Large intestine (tissue), 3 donors: ENCODE results near the gene LZTR1. TPM values are rescaled to one million over a fixed set of nuclear protein-coding genes. Genes with fewer than 3 reads are reported as not detected.
A peak's percentile ranks its signal among the peaks of the same experiment; 100 is the strongest.

ENCODE experiments used
- DNase-seq, 2 donors: peaks; one replicate each; pipeline versions ENCODE4 v3.0.0 to v3.0.0-alpha.2; 2013
- H3K27ac ChIP-seq: one replicate; pipeline ENCODE4 v1.5.1; 2013; ENCODE audit warnings: low read length
- H3K27me3 ChIP-seq: 2 replicates; pipeline ENCODE4 v1.6.1; 2013; ENCODE audit warnings: low read length; ENCODE audit not compliant: control insufficient read depth, insufficient read depth
- H3K36me3 ChIP-seq: 2 replicates; pipeline ENCODE4 v1.6.1; 2013; ENCODE audit warnings: low read length; ENCODE audit not compliant: control insufficient read depth, insufficient read depth
- H3K4me1 ChIP-seq: one replicate; pipeline ENCODE4 v1.6.1; 2013; ENCODE audit warnings: low read length; ENCODE audit not compliant: control insufficient read depth, insufficient read depth
- H3K4me3 ChIP-seq: one replicate; pipeline ENCODE4 v1.5.1; 2013; ENCODE audit warnings: low read length
- H3K9me3 ChIP-seq: one replicate; pipeline ENCODE4 v1.6.1; 2013; ENCODE audit warnings: mild to moderate bottlenecking, low read depth, low read length, moderate library complexity; ENCODE audit not compliant: control insufficient read depth
- WGBS: methylation state at CpG from one replicate; pipeline ENCODE4 v1.1.5; 2013; ENCODE audit warnings: low lambda C conversion rate; ENCODE audit not compliant: insufficient coverage; 5-methylcytosine and 5-hydroxymethylcytosine counted together
- polyA plus RNA-seq: library from polyadenylated mRNA; unstranded; fragments of 120-200 nt; gene quantifications from one replicate; pipeline ENCODE4 v1.2.1, GENCODE V29; 2013

The LZTR1 gene
- polyA plus RNA-seq, 1 donor = 39.0 TPM

DNA sequence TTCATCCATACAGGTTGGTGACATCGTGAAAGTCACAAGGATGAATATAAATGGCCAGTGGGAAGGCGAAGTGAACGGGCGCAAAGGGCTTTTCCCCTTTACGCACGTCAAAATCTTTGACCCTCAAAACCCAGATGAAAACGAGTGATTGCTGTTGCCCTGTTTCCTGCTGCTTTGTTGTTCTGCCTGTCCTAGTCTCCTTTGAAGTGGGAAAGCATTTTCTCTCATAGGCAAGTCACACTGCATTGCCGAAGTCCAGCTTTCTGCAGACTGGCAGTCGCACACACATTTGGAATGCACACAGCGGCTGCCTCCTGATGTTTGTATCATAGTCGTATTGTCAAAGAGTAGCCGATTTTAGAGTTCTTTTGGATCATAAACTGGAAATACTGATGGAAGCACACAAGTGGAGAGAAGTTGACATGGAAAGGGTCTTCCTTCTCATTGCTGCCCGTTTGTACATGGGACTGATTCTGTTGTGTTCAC lies 32.4 kb upstream of the LZTR1 start:
- WGBS = 80% methylated on average over 1 of the region's 13 CpGs

GRCh38 chr22:20951151-20951931 lies 30.8 kb upstream of the LZTR1 start:
- Histone ChIP-seq H3K4me3 (no peak overlapping the region), H3K27me3 (no peaks in the 10 kb centered on the region), H3K36me3 (peaks cover 18% of the 10 kb centered on the region), H3K9me3 (no peaks in the 10 kb centered on the region), H3K27ac (peak overlapping the region; percentile 92), H3K4me1 (peaks cover 86% of the 10 kb centered on the region)
- DNase-seq = peak; percentile 58 to 88
- WGBS = no CpG with 5 or more reads among the region's 10 CpGs

More for the DNA sequence above, 32.4 kb upstream of the LZTR1 start:
- Histone ChIP-seq H3K27me3 (no peaks in the 10 kb centered on the region), H3K4me1 (peaks cover 79% of the 10 kb centered on the region), H3K4me3 (no peak overlapping the region), H3K27ac (peak overlapping the region; percentile 92), H3K36me3 (peaks cover 22% of the 10 kb centered on the region), H3K9me3 (no peaks in the 10 kb centered on the region)
- DNase-seq = peak in 1 of 2 donors; percentile 17

DNA sequence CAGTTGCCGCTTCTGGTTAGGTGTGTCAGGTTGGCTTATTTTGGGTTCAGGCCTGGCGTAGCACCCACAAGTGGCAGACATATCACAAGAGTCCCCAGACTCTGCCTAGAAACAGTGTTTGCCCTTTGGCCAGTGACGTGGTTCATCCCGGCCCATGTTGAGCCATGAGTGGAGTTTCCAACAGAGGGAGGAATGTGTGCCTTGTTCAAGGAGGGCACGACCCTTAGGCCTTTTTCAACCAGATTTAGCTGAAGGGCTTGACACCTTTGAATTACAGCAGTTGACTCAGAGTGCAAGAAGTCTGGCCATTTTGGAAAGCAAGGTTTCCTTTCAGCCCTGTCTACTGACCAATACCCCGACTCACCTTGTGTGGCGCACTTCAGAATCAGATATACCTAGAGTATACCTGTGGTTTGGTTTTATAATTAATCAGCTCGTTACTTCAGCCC lies 30.1 kb upstream of the LZTR1 start:
- no CpG with 5 or more reads among the region's 8 CpGs for WGBS
- peaks cover 18% of the 10 kb centered on the region for H3K36me3 ChIP-seq
- H3K4me1 ChIP-seq = peaks cover 83% of the 10 kb centered on the region
- no peak overlapping the region for H3K4me3 ChIP-seq
- H3K9me3 ChIP-seq = no peaks in the 10 kb centered on the region
- peak; percentile 68 to 87 for DNase-seq
- peaks cover under 1% of the 10 kb centered on the region for H3K27me3 ChIP-seq
- H3K27ac ChIP-seq = peak overlapping the region; percentile 92

GRCh38 chr22:20952544-20953341 lies 29.4 kb upstream of the LZTR1 start:
- peaks cover 77% of the 10 kb centered on the region for H3K4me1 ChIP-seq
- peaks cover 18% of the 10 kb centered on the region for H3K36me3 ChIP-seq
- H3K27ac ChIP-seq = peak overlapping the region; percentile 92

GRCh38 chr22:20953342-20953608 lies 28.8 kb upstream of the LZTR1 start:
- no CpG with 5 or more reads among the region's 3 CpGs for WGBS
- Histone ChIP-seq H3K9me3 (no peaks in the 10 kb centered on the region), H3K4me3 (no peak overlapping the region), H3K36me3 (peaks cover 18% of the 10 kb centered on the region), H3K4me1 (peaks cover 75% of the 10 kb centered on the region), H3K27me3 (peaks cover 5% of the 10 kb centered on the region), H3K27ac (peak overlapping the region; percentile 92)
- DNase-seq = no peak

More at GRCh38 chr22:20952544-20953341, 29.4 kb upstream of the LZTR1 start:
- no peak overlapping the region for H3K4me3 ChIP-seq
- peak; percentile 82 to 92 for DNase-seq
- 60% methylated on average over 3 of the region's 13 CpGs for WGBS
- H3K9me3 ChIP-seq = no peaks in the 10 kb centered on the region
- peaks cover 5% of the 10 kb centered on the region for H3K27me3 ChIP-seq

DNA sequence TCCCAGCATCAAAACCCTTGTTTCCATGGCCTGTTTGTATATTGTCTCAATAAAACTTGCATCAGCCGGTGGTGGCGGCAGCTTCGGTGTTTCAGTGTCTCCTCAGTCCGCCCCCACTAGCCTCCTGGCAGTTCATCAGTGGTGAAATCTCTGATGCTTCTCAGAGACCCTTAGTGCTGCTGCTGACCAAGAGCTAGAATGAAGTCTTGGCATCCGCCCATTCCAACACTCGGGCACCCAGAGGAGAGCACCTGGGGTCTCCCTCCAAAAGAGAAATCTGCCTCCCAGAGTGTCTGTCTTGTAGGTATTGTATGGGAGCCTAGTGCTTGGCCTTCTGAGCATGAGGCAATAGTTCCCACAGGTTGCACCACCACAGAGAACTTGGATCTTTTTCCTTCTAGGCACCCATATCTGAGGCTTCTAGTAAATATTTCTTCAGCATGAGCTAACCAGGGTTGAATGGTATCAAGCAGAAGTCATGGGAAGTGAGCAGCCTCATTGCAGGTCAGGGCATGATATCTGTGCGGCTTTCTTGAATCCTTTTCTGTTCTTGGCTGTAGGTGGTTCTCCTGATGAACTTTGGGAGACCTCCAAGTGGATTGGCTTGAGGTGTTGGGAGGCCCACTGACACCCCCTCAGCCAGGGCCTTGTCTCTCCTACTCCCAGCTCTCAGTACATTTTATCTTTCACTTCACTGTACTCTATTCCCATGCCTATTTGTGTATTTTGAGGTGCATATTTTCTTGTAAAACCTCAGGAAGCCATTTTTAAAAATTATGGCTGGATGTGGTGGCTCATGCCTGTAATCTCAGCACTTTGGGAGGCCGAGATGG lies 28.2 kb upstream of the LZTR1 start:
- Histone ChIP-seq H3K9me3 (no peaks in the 10 kb centered on the region), H3K27me3 (peaks cover 5% of the 10 kb centered on the region), H3K4me1 (peaks cover 77% of the 10 kb centered on the region), H3K36me3 (peaks cover 18% of the 10 kb centered on the region), H3K27ac (peak overlapping the region; percentile 92), H3K4me3 (no peak overlapping the region)
- no CpG with 5 or more reads among the region's 8 CpGs for WGBS
- peak; percentile 88 to 90 for DNase-seq

DNA sequence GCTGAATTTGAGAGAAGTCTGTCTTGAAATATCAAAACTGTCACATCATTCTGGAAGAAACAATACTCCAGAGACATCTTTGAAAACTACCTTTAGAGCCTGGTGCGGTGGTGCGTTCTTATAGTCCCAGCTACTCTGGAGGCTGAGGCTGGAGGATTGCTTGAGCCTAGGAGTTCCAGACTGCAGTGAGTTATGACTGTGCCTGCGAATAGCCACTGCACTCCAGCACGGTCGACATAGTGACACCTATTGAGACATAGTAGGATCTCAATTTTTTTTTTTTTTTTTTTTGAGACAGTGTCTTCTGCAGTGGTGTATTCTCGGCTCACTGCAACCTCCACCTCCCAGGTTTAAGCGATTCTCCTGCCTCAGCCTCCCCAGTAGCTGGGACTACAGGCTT lies 26.5 kb upstream of the LZTR1 start:
- no peak overlapping the region for H3K4me3 ChIP-seq
- no peaks in the 10 kb centered on the region for H3K9me3 ChIP-seq
- DNase-seq = no peak
- peaks cover 5% of the 10 kb centered on the region for H3K27me3 ChIP-seq
- H3K27ac ChIP-seq = peak overlapping the region; percentile 88
- H3K4me1 ChIP-seq = peaks cover 61% of the 10 kb centered on the region
- no CpG with 5 or more reads among the region's 7 CpGs for WGBS
- peaks cover 9% of the 10 kb centered on the region for H3K36me3 ChIP-seq

DNA sequence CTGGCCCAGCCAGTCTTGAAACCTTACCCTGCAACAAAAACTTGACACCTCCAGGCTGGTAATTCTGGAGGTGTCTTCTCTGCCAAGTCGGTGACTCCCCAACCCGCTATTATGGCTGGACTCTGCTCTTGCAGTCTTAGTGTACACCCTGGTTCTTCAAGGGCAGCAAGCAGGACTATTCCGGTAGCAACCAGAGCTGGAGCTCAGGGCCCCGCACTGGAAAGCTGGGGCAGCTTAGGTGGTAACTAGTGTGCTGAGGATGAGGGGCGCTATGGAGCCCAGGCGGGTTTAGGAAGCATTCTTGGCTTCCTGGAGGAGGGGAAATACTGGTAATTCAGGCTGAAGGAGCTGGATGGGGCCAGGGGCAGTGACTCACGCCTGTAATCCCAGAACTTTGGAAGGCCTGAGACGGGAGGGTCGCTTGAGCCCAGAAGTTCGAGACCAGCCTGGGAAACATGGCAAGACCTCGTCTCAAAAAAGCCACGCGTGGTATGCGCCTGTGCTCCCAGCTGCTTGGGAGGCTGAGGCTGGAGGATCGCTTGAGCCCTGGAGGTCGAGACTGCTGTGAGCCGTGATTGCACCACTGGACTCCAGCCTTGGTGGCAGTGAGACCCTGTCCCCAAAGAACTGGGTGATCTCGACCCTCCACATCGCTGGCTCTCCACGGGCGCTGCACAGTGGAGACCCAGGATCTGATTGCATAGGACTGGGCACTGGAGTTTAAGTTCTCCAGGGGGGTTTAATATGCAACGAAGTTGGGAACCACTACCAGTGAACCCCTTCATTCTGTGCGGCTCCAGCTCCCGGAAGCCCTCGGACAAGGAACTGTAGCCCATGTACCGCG lies 25.6 kb upstream of the LZTR1 start:
- Histone ChIP-seq H3K4me1 (peaks cover 55% of the 10 kb centered on the region), H3K36me3 (peaks cover 9% of the 10 kb centered on the region), H3K9me3 (no peaks in the 10 kb centered on the region), H3K4me3 (peak overlapping the region; percentile 92), H3K27ac (peak overlapping the region; percentile 88), H3K27me3 (peaks cover 5% of the 10 kb centered on the region)
- peak; percentile 89 to 94 for DNase-seq
- no CpG with 5 or more reads among the region's 27 CpGs for WGBS

DNA sequence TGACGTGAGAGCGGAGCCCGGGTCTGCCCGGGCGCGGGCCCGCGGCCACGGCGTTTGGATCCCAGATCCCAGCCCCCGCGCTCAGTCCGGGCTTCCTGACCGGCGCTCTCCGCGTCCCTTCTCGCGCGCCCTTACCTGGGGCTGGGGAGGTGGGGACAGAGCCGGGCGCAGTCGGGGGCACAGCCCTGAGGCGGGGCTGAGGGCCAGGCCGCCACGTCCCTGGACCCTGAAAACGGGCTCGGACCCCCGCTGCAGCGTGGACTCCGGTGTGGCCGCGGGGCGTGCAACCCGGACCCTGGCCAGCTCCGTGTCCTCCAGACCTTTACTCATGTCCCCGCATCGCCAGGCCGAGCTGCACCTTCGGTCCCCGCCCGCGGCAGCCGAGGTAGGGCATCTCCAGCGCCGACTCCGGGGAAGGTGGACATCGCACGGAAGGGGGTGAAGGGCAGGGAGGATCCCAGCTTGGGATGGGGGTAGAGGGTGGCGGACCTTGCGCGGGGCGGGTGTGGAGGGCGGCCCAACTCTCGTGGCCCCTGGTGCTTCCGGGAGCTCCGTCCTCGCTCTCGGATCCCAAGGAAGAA lies 24.9 kb upstream of the LZTR1 start:
- DNase-seq = peak in 1 of 2 donors; percentile 61
- H3K9me3 ChIP-seq = no peaks in the 10 kb centered on the region
- peaks cover 9% of the 10 kb centered on the region for H3K36me3 ChIP-seq
- peaks cover 52% of the 10 kb centered on the region for H3K4me1 ChIP-seq
- H3K27ac ChIP-seq = peak overlapping the region; percentile 88
- WGBS = no CpG with 5 or more reads among the region's 59 CpGs
- peaks cover 5% of the 10 kb centered on the region for H3K27me3 ChIP-seq
- H3K4me3 ChIP-seq = peak overlapping the region; percentile 92
